K562 (cell line): ENCODE results near the gene UBXN2A. TPM values are rescaled to one million over a fixed set of nuclear protein-coding genes. Genes with fewer than 3 reads are reported as not detected.

ENCODE experiments used
- CHCHD3 ChIP-seq: fragments of 250-450 bp; sonication (Bioruptor Pico); IDR thresholded peaks from 2 replicates; pipeline ENCODE4 v2.1.2; 2022; ENCODE audit warnings: mild to moderate bottlenecking
- ERF ChIP-seq: fragments of 450-650 bp; formaldehyde crosslinking; IDR thresholded peaks from 2 replicates; pipeline ENCODE4 v1.4.0; 2020; ENCODE audit warnings: mild to moderate bottlenecking, mixed read lengths
- ETV5 ChIP-seq: sonication (generic); formaldehyde crosslinking; IDR thresholded peaks from 2 replicates; pipeline ENCODE4 v1.4.0; 2020; ENCODE audit warnings: low read depth, mild to moderate bottlenecking, missing genetic modification reagents
- HCFC1 ChIP-seq: IDR thresholded peaks from 2 replicates; pipeline ENCODE4 v1.6.1; 2012; ENCODE audit warnings: low read depth, low read length, improper control_type of control experiment
- KHSRP ChIP-seq: fragments of 450-650 bp; IDR thresholded peaks from 2 replicates; pipeline ENCODE4 v1.6.1; 2017
- KLF13 ChIP-seq: fragments of 450-650 bp; IDR thresholded peaks from 2 replicates; pipeline ENCODE4 v1.6.1; 2016; ENCODE audit warnings: missing genetic modification characterization, low read depth, mild to moderate bottlenecking, missing compliant biosample characterization, moderate library complexity, borderline replicate concordance
- NRF1 ChIP-seq, 2 experiments: fragments of 450-650 bp; IDR thresholded peaks in 1 of 2; conservative IDR thresholded peaks in 1 of 2; 2 replicates each; pipeline ENCODE4 v1.6.1; 2014; ENCODE audit warnings: mild to moderate bottlenecking in 2 of 2
- POLR2A ChIP-seq: fragments of 450-650 bp; conservative IDR thresholded peaks from 2 replicates; pipeline ENCODE4 v1.6.1; 2016
- POLR2AphosphoS5 ChIP-seq: IDR thresholded peaks from 2 replicates; pipeline ENCODE4 v1.6.1; 2011; ENCODE audit warnings: mild to moderate bottlenecking, low read depth, low read length, moderate library complexity; ENCODE audit not compliant: control insufficient read depth, insufficient read depth
- PRPF4 ChIP-seq: fragments of 200-400 bp; formaldehyde crosslinking; IDR thresholded peaks from one replicate; pipeline ENCODE4 v1.6.1; 2017; ENCODE audit warnings: low read length, low read depth, mild to moderate bottlenecking; ENCODE audit not compliant: insufficient read depth, poor library complexity, severe bottlenecking
- RBFOX2 ChIP-seq: fragments of 200-400 bp; formaldehyde crosslinking; IDR thresholded peaks from 2 replicates; pipeline ENCODE4 v1.6.1; 2017; ENCODE audit warnings: low read depth, mild to moderate bottlenecking, low read length, moderate library complexity
- RBM39 ChIP-seq: fragments of 200-400 bp; formaldehyde crosslinking; optimal IDR thresholded peaks from 2 replicates; pipeline ENCODE3; 2018; ENCODE audit warnings: low read depth, low read length
- SREBF1 ChIP-seq: fragments of 150-350 bp; IDR thresholded peaks from 2 replicates; pipeline ENCODE4 v1.6.1; 2014; ENCODE audit warnings: antibody characterized with exemption, low read depth, low read length, borderline replicate concordance
- ZNF79 ChIP-seq: fragments of 250-450 bp; sonication (Bioruptor Pico); IDR thresholded peaks from 2 replicates; pipeline ENCODE4 v1.4.0; 2020; ENCODE audit warnings: low read depth, mild to moderate bottlenecking, moderate library complexity
- polyA plus RNA-seq, 8 experiments: library from polyadenylated mRNA; depleted of rRNA in 4 of 8; stranded (reverse) in 5 of 8; unstranded in 3 of 8; fragments of >200 nt; fragmentation: Nextera tagmentation in 2 of 8; fragmentation: Illumina TruSeq in 1 of 8; extraction: Ambion mirVana in 2 of 8; extraction: Trizol in 1 of 8; gene quantifications; 2 replicates each; pipeline versions ENCODE4 v1.2.1 to v1.2.3, GENCODE V29; 2011 to 2014; ENCODE audit warnings: inconsistent platforms in 1 of 8, missing spikeins in 1 of 8
- total RNA-seq, 7 experiments: library from RNA; depleted of rRNA in 6 of 7; stranded (reverse); fragments of >200 nt in 6 of 7; fragmentation: Illumina TruSeq in 2 of 7; extraction: Trizol in 2 of 7; gene quantifications; 2 replicates each; pipeline versions ENCODE4 v1.2.1 to v1.2.3, GENCODE V29; 2011 to 2021; ENCODE audit warnings: low replicate concordance in 1 of 7
- TF ChIP-seq, protein P1 (sequence below): fragments of 150-350 bp; IDR thresholded peaks from 2 replicates; pipeline ENCODE4 v1.6.1; 2014; ENCODE audit warnings: low read depth, mild to moderate bottlenecking, low read length, borderline replicate concordance
- TF ChIP-seq, protein P2 (sequence below), 3 experiments: IDR thresholded peaks in 2 of 3; conservative IDR thresholded peaks in 1 of 3; 2 replicates each; pipeline ENCODE4 v1.5.1; 2011 to 2012; ENCODE audit warnings: low read length in 3 of 3, mild to moderate bottlenecking in 3 of 3, control low read depth in 2 of 3, improper control_type of control experiment in 1 of 3, inconsistent platforms in 1 of 3, low read depth in 1 of 3, mixed read lengths in 1 of 3, moderate library complexity in 1 of 3; ENCODE audit not compliant: insufficient read depth in 2 of 3
- TF ChIP-seq, protein P3 (sequence below): fragments of 250-450 bp; sonication (Bioruptor Pico); IDR thresholded peaks from 2 replicates; pipeline ENCODE4 v1.4.0; 2020; ENCODE audit warnings: mild to moderate bottlenecking, moderate library complexity, borderline replicate concordance
- TF ChIP-seq, protein P4 (sequence below): sonication (generic); formaldehyde crosslinking; IDR thresholded peaks from 2 replicates; pipeline ENCODE4 v1.8.0; 2022; ENCODE audit warnings: mild to moderate bottlenecking, missing genetic modification reagents, borderline replicate concordance

The UBXN2A gene
- total and polyA plus RNA-seq, 9 of the 15 experiments (the other 6 are each of a cell fraction or from before 2014, with no cell fraction given): 3.4 to 25.6 (median 16.0) TPM

DNA sequence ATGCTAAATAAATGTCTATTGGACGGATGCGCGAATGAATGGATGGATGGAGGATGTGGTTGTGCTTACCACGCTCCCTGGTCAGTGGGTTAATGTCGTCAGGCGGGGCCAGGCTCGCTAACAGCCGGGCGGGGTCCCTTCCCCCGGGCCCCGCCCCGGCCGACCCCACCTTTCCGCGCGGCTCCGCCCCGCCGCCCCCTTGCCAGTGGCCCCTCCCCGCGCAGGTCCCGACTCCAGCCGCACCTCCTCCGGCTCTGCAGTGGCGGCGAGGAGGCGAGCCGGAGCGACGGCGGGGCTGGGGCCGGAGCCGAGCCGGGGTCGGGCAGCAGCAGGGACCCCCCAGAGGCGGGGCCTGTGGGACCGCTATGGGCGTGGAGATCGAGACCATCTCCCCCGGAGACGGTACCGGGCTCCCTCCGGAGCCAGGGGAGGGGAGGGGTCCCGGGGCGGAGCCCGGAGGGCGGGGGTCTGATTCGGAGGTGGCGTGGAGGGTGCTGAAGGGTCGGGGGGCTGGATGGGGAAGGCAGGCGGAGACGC, 109.3 kb downstream of the UBXN2A start, which contains the start of gene FKBP1B (continued):
- TF ChIP-seq, protein P1, sequence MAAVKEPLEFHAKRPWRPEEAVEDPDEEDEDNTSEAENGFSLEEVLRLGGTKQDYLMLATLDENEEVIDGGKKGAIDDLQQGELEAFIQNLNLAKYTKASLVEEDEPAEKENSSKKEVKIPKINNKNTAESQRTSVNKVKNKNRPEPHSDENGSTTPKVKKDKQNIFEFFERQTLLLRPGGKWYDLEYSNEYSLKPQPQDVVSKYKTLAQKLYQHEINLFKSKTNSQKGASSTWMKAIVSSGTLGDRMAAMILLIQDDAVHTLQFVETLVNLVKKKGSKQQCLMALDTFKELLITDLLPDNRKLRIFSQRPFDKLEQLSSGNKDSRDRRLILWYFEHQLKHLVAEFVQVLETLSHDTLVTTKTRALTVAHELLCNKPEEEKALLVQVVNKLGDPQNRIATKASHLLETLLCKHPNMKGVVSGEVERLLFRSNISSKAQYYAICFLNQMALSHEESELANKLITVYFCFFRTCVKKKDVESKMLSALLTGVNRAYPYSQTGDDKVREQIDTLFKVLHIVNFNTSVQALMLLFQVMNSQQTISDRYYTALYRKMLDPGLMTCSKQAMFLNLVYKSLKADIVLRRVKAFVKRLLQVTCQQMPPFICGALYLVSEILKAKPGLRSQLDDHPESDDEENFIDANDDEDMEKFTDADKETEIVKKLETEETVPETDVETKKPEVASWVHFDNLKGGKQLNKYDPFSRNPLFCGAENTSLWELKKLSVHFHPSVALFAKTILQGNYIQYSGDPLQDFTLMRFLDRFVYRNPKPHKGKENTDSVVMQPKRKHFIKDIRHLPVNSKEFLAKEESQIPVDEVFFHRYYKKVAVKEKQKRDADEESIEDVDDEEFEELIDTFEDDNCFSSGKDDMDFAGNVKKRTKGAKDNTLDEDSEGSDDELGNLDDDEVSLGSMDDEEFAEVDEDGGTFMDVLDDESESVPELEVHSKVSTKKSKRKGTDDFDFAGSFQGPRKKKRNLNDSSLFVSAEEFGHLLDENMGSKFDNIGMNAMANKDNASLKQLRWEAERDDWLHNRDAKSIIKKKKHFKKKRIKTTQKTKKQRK: no peak
- 0 out of 2 replicates have a peak, but pooled peaks have one; percentile 41 for TF ChIP-seq POLR2A
- TF ChIP-seq ERF (CRISPR knock-in tag): no peak
- TF ChIP-seq SREBF1: no peak
- no peak for TF ChIP-seq HCFC1
- TF ChIP-seq PRPF4: no peak
- no peak for TF ChIP-seq ETV5
- peak; percentile 39 for TF ChIP-seq RBFOX2
- no peak for TF ChIP-seq KHSRP
- TF ChIP-seq CHCHD3 (CRISPR knock-in tag): no peak
- no peak for TF ChIP-seq RBM39
- TF ChIP-seq POLR2AphosphoS5: no peak
- no peak for TF ChIP-seq KLF13 (tag)
- TF ChIP-seq NRF1 (conservative IDR thresholded peaks at IDR 0.05 in 1 of 2, IDR thresholded peaks at IDR 0.05 in 1 of 2): peak; percentile 55 to 57; a peak in 2 of 4 replicates
- TF ChIP-seq, protein P2, sequence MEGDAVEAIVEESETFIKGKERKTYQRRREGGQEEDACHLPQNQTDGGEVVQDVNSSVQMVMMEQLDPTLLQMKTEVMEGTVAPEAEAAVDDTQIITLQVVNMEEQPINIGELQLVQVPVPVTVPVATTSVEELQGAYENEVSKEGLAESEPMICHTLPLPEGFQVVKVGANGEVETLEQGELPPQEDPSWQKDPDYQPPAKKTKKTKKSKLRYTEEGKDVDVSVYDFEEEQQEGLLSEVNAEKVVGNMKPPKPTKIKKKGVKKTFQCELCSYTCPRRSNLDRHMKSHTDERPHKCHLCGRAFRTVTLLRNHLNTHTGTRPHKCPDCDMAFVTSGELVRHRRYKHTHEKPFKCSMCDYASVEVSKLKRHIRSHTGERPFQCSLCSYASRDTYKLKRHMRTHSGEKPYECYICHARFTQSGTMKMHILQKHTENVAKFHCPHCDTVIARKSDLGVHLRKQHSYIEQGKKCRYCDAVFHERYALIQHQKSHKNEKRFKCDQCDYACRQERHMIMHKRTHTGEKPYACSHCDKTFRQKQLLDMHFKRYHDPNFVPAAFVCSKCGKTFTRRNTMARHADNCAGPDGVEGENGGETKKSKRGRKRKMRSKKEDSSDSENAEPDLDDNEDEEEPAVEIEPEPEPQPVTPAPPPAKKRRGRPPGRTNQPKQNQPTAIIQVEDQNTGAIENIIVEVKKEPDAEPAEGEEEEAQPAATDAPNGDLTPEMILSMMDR (IDR thresholded peaks at IDR 0.05 in 2 of 3, conservative IDR thresholded peaks at IDR 0.05 in 1 of 3; ENCODE audit: insufficient read depth in 2 of 3, low read depth in 1 of 3, low read length in 3 of 3): no peak
- TF ChIP-seq, protein P3, sequence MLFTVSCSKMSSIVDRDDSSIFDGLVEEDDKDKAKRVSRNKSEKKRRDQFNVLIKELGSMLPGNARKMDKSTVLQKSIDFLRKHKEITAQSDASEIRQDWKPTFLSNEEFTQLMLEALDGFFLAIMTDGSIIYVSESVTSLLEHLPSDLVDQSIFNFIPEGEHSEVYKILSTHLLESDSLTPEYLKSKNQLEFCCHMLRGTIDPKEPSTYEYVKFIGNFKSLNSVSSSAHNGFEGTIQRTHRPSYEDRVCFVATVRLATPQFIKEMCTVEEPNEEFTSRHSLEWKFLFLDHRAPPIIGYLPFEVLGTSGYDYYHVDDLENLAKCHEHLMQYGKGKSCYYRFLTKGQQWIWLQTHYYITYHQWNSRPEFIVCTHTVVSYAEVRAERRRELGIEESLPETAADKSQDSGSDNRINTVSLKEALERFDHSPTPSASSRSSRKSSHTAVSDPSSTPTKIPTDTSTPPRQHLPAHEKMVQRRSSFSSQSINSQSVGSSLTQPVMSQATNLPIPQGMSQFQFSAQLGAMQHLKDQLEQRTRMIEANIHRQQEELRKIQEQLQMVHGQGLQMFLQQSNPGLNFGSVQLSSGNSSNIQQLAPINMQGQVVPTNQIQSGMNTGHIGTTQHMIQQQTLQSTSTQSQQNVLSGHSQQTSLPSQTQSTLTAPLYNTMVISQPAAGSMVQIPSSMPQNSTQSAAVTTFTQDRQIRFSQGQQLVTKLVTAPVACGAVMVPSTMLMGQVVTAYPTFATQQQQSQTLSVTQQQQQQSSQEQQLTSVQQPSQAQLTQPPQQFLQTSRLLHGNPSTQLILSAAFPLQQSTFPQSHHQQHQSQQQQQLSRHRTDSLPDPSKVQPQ (CRISPR knock-in tag): no peak
- no peak for TF ChIP-seq ZNF79 (CRISPR knock-in tag)
- TF ChIP-seq, protein P4, sequence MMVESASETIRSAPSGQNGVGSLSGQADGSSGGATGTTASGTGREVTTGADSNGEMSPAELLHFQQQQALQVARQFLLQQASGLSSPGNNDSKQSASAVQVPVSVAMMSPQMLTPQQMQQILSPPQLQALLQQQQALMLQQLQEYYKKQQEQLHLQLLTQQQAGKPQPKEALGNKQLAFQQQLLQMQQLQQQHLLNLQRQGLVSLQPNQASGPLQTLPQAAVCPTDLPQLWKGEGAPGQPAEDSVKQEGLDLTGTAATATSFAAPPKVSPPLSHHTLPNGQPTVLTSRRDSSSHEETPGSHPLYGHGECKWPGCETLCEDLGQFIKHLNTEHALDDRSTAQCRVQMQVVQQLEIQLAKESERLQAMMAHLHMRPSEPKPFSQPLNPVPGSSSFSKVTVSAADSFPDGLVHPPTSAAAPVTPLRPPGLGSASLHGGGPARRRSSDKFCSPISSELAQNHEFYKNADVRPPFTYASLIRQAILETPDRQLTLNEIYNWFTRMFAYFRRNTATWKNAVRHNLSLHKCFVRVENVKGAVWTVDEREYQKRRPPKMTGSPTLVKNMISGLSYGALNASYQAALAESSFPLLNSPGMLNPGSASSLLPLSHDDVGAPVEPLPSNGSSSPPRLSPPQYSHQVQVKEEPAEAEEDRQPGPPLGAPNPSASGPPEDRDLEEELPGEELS (CRISPR knock-in tag): no peak
